NCI-H2107 treated with DMSO at 0.1 percent for 48 hours (cell line): ENCODE results near the gene DMC1.
"Not testable (repeated sequence)": the region's sequence is repeated elsewhere in the genome, so short reads cannot be mapped to it uniquely, and the experiment has no call there.

Source experiments
- DNase-seq: peaks from one replicate; lab custom pipeline; 2025; ENCODE audit not compliant: unreplicated experiment; lab: John Stamatoyannopoulos, UW

DMC1 gene

GRCh38 chr22:38470179-38470578 is 99.8 kb downstream of the DMC1 start:
- not testable (repeated sequence) for DNase-seq

GRCh38 chr22:38469306-38469781 is 100.6 kb downstream of the DMC1 start:
- no peak for DNase-seq
